Endothelial cell of umbilical vein (primary cell): ENCODE data around the gene VAV2. TPM values are rescaled to one million over a fixed set of nuclear protein-coding genes. Genes with fewer than 3 reads are reported as not detected.

ENCODE experiments used
- BruUV-seq: library from RNA; stranded (reverse); fragments of 400-500 nt; replicated peaks from 2 replicates; lab custom pipeline; 2021; lab: Mats Ljungman, UMichigan
- CTCF ChIA-PET: fragments of 300-600, 350-600 bp; sonication (Branson Sonifier 250); formaldehyde crosslinking; loops from one replicate; lab custom pipeline; 2021; ENCODE audit warnings: antibody characterized with exemption, inconsistent platforms; lab: Charles Lee
- POLR2A ChIA-PET: fragments of 300-600, 350-600 bp; sonication (Branson Sonifier 250); formaldehyde crosslinking; loops from one replicate; lab custom pipeline; 2021; ENCODE audit warnings: antibody characterized with exemption, inconsistent platforms; lab: Charles Lee
- DNase-seq: peaks from one replicate; pipeline ENCODE4 v3.0.0-alpha.2; 2011; ENCODE audit warnings: low read depth, low spot score
- FAIRE-seq: peaks from 2 replicates; lab custom pipeline; 2011; peaks lifted over from hg19 to GRCh38; lab: Jason Lieb, UNC
- H2AFZ ChIP-seq: 2 replicates; pipeline ENCODE4 v1.6.0; 2012; ENCODE audit warnings: low read depth, low read length, control low read depth, inconsistent platforms
- H3K27ac ChIP-seq: 2 replicates; pipeline ENCODE4 v1.5.1; 2011; ENCODE audit warnings: low read depth, mild to moderate bottlenecking, control low read depth, low read length, moderate library complexity; ENCODE audit not compliant: insufficient read depth
- H3K27me3 ChIP-seq, 2 experiments: 2 replicates each; pipeline versions ENCODE4 v1.6.0 to v1.6.1; 2011; ENCODE audit warnings: low read length in 2 of 2, mixed read lengths in 1 of 2; ENCODE audit not compliant: control insufficient read depth in 2 of 2, insufficient read depth in 2 of 2
- H3K36me3 ChIP-seq, 2 experiments: 2 replicates in 1 of 2; 3 replicates in 1 of 2; pipeline ENCODE4 v1.5.1; 2011; ENCODE audit warnings: low read length in 2 of 2, mild to moderate bottlenecking in 1 of 2, moderate library complexity in 1 of 2; ENCODE audit not compliant: control insufficient read depth in 2 of 2, insufficient read depth in 2 of 2; ENCODE audit errors: extremely low read depth in 1 of 2
- H3K4me1 ChIP-seq: 3 replicates; pipeline ENCODE4 v1.5.1; 2011; ENCODE audit warnings: mild to moderate bottlenecking, low read length; ENCODE audit not compliant: control insufficient read depth, insufficient read depth; ENCODE audit errors: extremely low read depth
- H3K4me2 ChIP-seq: 2 replicates; pipeline ENCODE4 v1.6.1; 2011; ENCODE audit warnings: low read length, control low read depth, mixed read lengths; ENCODE audit not compliant: insufficient read depth
- H3K4me3 ChIP-seq, 3 experiments: fragments of 200-600 bp in 1 of 3; sonication (generic), shearing (Covaris generic) in 1 of 3; replicated peaks in 1 of 3; 2 replicates each; pipeline ENCODE4 v1.5.1; 2011 to 2016; ENCODE audit warnings: control low read depth in 3 of 3, low read length in 3 of 3, mild to moderate bottlenecking in 2 of 3, inconsistent platforms in 1 of 3, low read depth in 1 of 3, moderate library complexity in 1 of 3; ENCODE audit not compliant: insufficient read depth in 1 of 3
- H3K79me2 ChIP-seq: 2 replicates; pipeline ENCODE4 v1.6.0; 2012; ENCODE audit warnings: low read length, inconsistent platforms; ENCODE audit not compliant: control insufficient read depth, insufficient read depth
- H3K9ac ChIP-seq: replicated peaks from 2 replicates; pipeline ENCODE3; 2011; ENCODE audit warnings: low read length, control low read depth; ENCODE audit not compliant: insufficient read depth; ENCODE audit errors: extremely low read depth
- H3K9me1 ChIP-seq: replicated peaks from 3 replicates; pipeline ENCODE4 v1.6.0; 2011; ENCODE audit warnings: mild to moderate bottlenecking, low read length; ENCODE audit not compliant: control insufficient read depth, insufficient read depth; ENCODE audit errors: extremely low read depth
- H3K9me3 ChIP-seq: replicated peaks from 2 replicates; pipeline ENCODE4 v1.5.1; 2012; ENCODE audit warnings: low read length, inconsistent platforms; ENCODE audit not compliant: control insufficient read depth, insufficient read depth
- H4K20me1 ChIP-seq: replicated peaks from 2 replicates; pipeline ENCODE3; 2011; ENCODE audit warnings: mild to moderate bottlenecking, low read length; ENCODE audit not compliant: control insufficient read depth, insufficient read depth; ENCODE audit errors: extremely low read depth
- CTCF ChIP-seq, 2 donors: IDR thresholded peaks; 1 replicate in 1 of 2; 2 replicates in 1 of 2; pipeline ENCODE4 v1.5.1; 2011; ENCODE audit warnings: low read length in 2 of 2, mild to moderate bottlenecking in 2 of 2, moderate library complexity in 2 of 2, control low read depth in 1 of 2, inconsistent platforms in 1 of 2, low read depth in 1 of 2; ENCODE audit not compliant: insufficient read depth in 1 of 2; ENCODE audit errors: extremely low read depth in 1 of 2
- EZH2 ChIP-seq: IDR thresholded peaks from 2 replicates; pipeline ENCODE4 v1.6.1; 2012; ENCODE audit warnings: borderline replicate concordance, low read depth, mild to moderate bottlenecking, moderate library complexity, low read length, inconsistent platforms; ENCODE audit not compliant: severe bottlenecking
- FOS ChIP-seq: IDR thresholded peaks from 2 replicates; pipeline ENCODE4 v1.6.1; 2011; ENCODE audit warnings: mild to moderate bottlenecking, low read length, moderate library complexity, borderline replicate concordance; ENCODE audit not compliant: insufficient read depth
- GATA2 ChIP-seq: IDR thresholded peaks from 2 replicates; pipeline ENCODE4 v1.7.0; 2011; ENCODE audit warnings: low read depth, mild to moderate bottlenecking, moderate library complexity, mixed read lengths, low read length; ENCODE audit not compliant: insufficient read length, insufficient read depth
- JUN ChIP-seq: IDR thresholded peaks from 2 replicates; pipeline ENCODE4 v1.6.1; 2011; ENCODE audit warnings: borderline replicate concordance, low read depth; ENCODE audit not compliant: insufficient read length, insufficient read depth
- MAX ChIP-seq: IDR thresholded peaks from 2 replicates; pipeline ENCODE4 v1.6.1; 2011; ENCODE audit not compliant: insufficient read depth, insufficient read length
- MYC ChIP-seq: IDR thresholded peaks from one replicate; pipeline ENCODE4 v1.6.1; 2011; ENCODE audit warnings: mild to moderate bottlenecking, low read depth, low read length
- POLR2A ChIP-seq: IDR thresholded peaks from 2 replicates; pipeline ENCODE4 v1.6.1; 2012; ENCODE audit warnings: low read depth, mild to moderate bottlenecking, control low read depth, low read length
- POLR2AphosphoS5 ChIP-seq: IDR thresholded peaks from 2 replicates; pipeline ENCODE4 v1.6.1; 2012; ENCODE audit warnings: low read depth, mild to moderate bottlenecking, control low read depth, low read length, moderate library complexity; ENCODE audit not compliant: insufficient read depth
- dilution Hi-C: fragments of 300-500 bp; cut with MboI; formaldehyde crosslinking; loops from one replicate; pipeline ENCODE4 v1.15.0; 2019; ENCODE audit warnings: low sequenced_read_pairs; ENCODE audit not compliant: extremely low pct_ligation_motif_present
- intact Hi-C: fragments of 100-400 bp; cut with micrococcal nuclease; formaldehyde crosslinking; loops from one replicate; pipeline ENCODE4 v1.10.0; 2022
- polyA plus RNA-seq, 4 experiments: library from polyadenylated mRNA; depleted of rRNA in 3 of 4; stranded (reverse) in 3 of 4; unstranded in 1 of 4; fragments of >200 nt; gene quantifications; 2 replicates each; pipeline versions ENCODE4 v1.2.1 to v1.2.3, GENCODE V29; 2011 to 2012; ENCODE audit warnings: missing spikeins in 1 of 4
- total RNA-seq: library from RNA; stranded (reverse); gene quantifications from 2 replicates; pipeline ENCODE4 v1.2.3, GENCODE V29; 2021

VAV2 gene
- total and polyA plus RNA-seq, 2 donors (not counting 3 experiments of a cell fraction or from before 2014, with no cell fraction given): 10.6 to 30.6 TPM

GRCh38 chr9:133805876-133806622 is 186.1 kb downstream of the VAV2 start:
- intact Hi-C loops (no loop called here), dilution Hi-C loops (no loop called here)
- Histone ChIP-seq H3K4me3 (no peak overlapping the region), H3K9me1 (no peaks in the 10 kb centered on the region), H3K36me3 (peaks cover 0 to 23% of the 10 kb centered on the region in 2 experiments), H3K27me3 (no peaks in the 10 kb centered on the region), H3K4me1 (no peaks in the 10 kb centered on the region), H3K9ac (no peak overlapping the region), H4K20me1 (no peaks in the 10 kb centered on the region), H3K27ac (no peak overlapping the region), H3K4me2 (no peak overlapping the region), H3K79me2 (no peaks in the 10 kb centered on the region), H3K9me3 (no peaks in the 10 kb centered on the region), H2AFZ (no peak overlapping the region)
- no peak for TF ChIP-seq FOS
- TF ChIP-seq JUN: no peak
- no peak for TF ChIP-seq MAX
- no peak for TF ChIP-seq MYC
- no peak for TF ChIP-seq CTCF (IDR thresholded peaks at IDR 0.05; ENCODE audit: extremely low read depth in 1 of 2, insufficient read depth in 1 of 2, low read depth in 1 of 2, low read length in 2 of 2)
- TF ChIP-seq GATA2: no peak
- no peak for TF ChIP-seq POLR2A
- TF ChIP-seq EZH2: no peak
- no peak for TF ChIP-seq POLR2AphosphoS5
- DNase-seq (no peak), FAIRE-seq (no peak)
- CTCF ChIA-PET: no interaction called here
- POLR2A ChIA-PET: no interaction called here
- BruUV-seq: no TSS peak
